Osteoblast (primary cell): ENCODE results near the gene L3MBTL1. TPM values are rescaled to one million over a fixed set of nuclear protein-coding genes. Genes with fewer than 3 reads are reported as not detected.
"Not testable (repeated sequence)": the region's sequence is repeated elsewhere in the genome, so short reads cannot be mapped to it uniquely, and the experiment has no call there.

Source experiments
- DNase-seq: peaks from one replicate; pipeline ENCODE4 v3.0.0; 2011; ENCODE audit warnings: low spot score, mixed read lengths; ENCODE audit not compliant: insufficient read length; ENCODE audit errors: missing footprints
- H2AFZ ChIP-seq: 2 replicates; pipeline ENCODE4 v1.6.0; 2011; ENCODE audit warnings: mild to moderate bottlenecking, low read length
- H3K27ac ChIP-seq: 2 replicates; pipeline ENCODE4 v1.5.1; 2011; ENCODE audit warnings: mild to moderate bottlenecking, low read depth, low read length, moderate library complexity
- H3K27me3 ChIP-seq: 2 replicates; pipeline ENCODE4 v1.6.0; 2012; ENCODE audit warnings: mild to moderate bottlenecking, control low read depth, inconsistent platforms, low read length, moderate library complexity; ENCODE audit not compliant: insufficient read depth
- H3K36me3 ChIP-seq: 2 replicates; pipeline ENCODE4 v1.5.1; 2011; ENCODE audit warnings: mild to moderate bottlenecking, low read length, control low read depth, moderate library complexity; ENCODE audit not compliant: insufficient read depth
- H3K4me1 ChIP-seq: 2 replicates; pipeline ENCODE4 v1.5.1; 2011; ENCODE audit warnings: mild to moderate bottlenecking, low read length, control low read depth, moderate library complexity; ENCODE audit not compliant: insufficient read depth
- H3K4me2 ChIP-seq: 2 replicates; pipeline ENCODE4 v1.6.0; 2011; ENCODE audit warnings: mild to moderate bottlenecking, low read length; ENCODE audit not compliant: insufficient read depth
- H3K4me3 ChIP-seq: fragments of 200-600 bp; sonication (generic); 3 replicates; pipeline ENCODE4 v1.5.1; 2012; ENCODE audit warnings: mild to moderate bottlenecking, low read length, inconsistent platforms; ENCODE audit not compliant: insufficient read depth
- H3K79me2 ChIP-seq: 2 replicates; pipeline ENCODE4 v1.6.0; 2012; ENCODE audit warnings: mild to moderate bottlenecking, low read length, control low read depth, inconsistent platforms; ENCODE audit not compliant: insufficient read depth
- H3K9me3 ChIP-seq: 2 replicates; pipeline ENCODE4 v1.5.1; 2011; ENCODE audit warnings: low read depth, low read length, control low read depth
- H4K20me1 ChIP-seq: 2 replicates; pipeline ENCODE4 v1.6.0; 2012; ENCODE audit warnings: mild to moderate bottlenecking, low read length, control low read depth; ENCODE audit not compliant: insufficient read depth
- total RNA-seq: library from RNA; depleted of rRNA; stranded (reverse); fragments of >200 nt; gene quantifications from 2 replicates; pipeline ENCODE4 v1.2.3, GENCODE V29; 2012
- TF ChIP-seq, protein P1 (sequence below): IDR thresholded peaks from 2 replicates; pipeline ENCODE4 v1.5.1; 2011; ENCODE audit warnings: mild to moderate bottlenecking, low read depth, low read length, moderate library complexity; ENCODE audit errors: extremely low read depth

Gene L3MBTL1
- total RNA-seq, 1 donor = 9.8 TPM

DNA sequence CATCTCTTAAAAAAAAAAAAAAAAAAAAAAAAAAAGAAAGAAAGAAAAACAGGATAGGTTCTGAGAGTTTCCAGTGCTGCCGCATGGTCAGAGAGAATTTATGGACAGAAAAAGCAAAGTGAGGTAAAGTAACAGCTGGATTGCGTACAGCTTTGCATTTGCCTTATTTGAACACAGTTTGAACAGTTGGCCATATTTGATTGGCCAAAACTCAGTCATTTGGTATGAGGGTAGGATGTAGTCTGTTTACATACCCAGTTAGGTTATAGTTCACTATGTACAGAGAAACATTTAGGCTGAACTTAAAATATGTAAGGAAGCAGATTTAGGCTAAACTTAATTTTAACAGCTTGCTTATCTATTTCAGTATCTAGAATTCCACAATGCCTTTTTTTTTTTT lies 17.5 kb upstream of the L3MBTL1 start:
- no peak for DNase-seq
- H3K9me3 ChIP-seq = no peaks in the 10 kb centered on the region
- no peak overlapping the region for H3K4me3 ChIP-seq
- no peaks in the 10 kb centered on the region for H3K27me3 ChIP-seq
- H3K27ac ChIP-seq = no peak overlapping the region
- no peak overlapping the region for H2AFZ ChIP-seq
- H4K20me1 ChIP-seq = no peaks in the 10 kb centered on the region
- no peaks in the 10 kb centered on the region for H3K4me1 ChIP-seq
- no peaks in the 10 kb centered on the region for H3K79me2 ChIP-seq
- H3K36me3 ChIP-seq = no peaks in the 10 kb centered on the region
- TF ChIP-seq, protein P1, sequence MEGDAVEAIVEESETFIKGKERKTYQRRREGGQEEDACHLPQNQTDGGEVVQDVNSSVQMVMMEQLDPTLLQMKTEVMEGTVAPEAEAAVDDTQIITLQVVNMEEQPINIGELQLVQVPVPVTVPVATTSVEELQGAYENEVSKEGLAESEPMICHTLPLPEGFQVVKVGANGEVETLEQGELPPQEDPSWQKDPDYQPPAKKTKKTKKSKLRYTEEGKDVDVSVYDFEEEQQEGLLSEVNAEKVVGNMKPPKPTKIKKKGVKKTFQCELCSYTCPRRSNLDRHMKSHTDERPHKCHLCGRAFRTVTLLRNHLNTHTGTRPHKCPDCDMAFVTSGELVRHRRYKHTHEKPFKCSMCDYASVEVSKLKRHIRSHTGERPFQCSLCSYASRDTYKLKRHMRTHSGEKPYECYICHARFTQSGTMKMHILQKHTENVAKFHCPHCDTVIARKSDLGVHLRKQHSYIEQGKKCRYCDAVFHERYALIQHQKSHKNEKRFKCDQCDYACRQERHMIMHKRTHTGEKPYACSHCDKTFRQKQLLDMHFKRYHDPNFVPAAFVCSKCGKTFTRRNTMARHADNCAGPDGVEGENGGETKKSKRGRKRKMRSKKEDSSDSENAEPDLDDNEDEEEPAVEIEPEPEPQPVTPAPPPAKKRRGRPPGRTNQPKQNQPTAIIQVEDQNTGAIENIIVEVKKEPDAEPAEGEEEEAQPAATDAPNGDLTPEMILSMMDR = no peak
- H3K4me2 ChIP-seq = no peak overlapping the region

DNA sequence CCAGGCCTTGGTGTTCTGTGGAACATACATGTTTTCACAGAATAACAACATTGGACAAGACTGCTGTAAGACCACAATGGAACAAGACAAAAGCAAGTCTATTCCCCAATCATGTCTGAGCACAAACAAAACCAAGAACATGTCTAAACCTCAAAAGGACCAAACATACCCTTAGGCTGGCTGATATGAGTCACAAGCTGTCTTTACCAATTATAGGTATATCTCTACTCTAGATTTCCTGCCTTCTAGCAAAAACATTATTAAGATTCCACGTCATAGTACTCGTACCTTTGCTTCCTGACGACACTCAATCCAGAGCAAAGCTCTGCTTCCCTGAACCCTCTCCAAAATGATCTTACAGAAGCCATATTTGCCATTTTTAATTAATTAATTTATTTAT lies 15.4 kb upstream of the L3MBTL1 start:
- H3K27me3 ChIP-seq = no peaks in the 10 kb centered on the region
- TF ChIP-seq, protein P1 = no peak
- no peaks in the 10 kb centered on the region for H4K20me1 ChIP-seq
- no peaks in the 10 kb centered on the region for H3K4me1 ChIP-seq
- no peak overlapping the region for H2AFZ ChIP-seq
- no peak overlapping the region for H3K4me2 ChIP-seq
- H3K9me3 ChIP-seq = no peaks in the 10 kb centered on the region
- DNase-seq = no peak
- no peak overlapping the region for H3K4me3 ChIP-seq
- H3K36me3 ChIP-seq = no peaks in the 10 kb centered on the region
- no peaks in the 10 kb centered on the region for H3K79me2 ChIP-seq
- H3K27ac ChIP-seq = no peak overlapping the region

DNA sequence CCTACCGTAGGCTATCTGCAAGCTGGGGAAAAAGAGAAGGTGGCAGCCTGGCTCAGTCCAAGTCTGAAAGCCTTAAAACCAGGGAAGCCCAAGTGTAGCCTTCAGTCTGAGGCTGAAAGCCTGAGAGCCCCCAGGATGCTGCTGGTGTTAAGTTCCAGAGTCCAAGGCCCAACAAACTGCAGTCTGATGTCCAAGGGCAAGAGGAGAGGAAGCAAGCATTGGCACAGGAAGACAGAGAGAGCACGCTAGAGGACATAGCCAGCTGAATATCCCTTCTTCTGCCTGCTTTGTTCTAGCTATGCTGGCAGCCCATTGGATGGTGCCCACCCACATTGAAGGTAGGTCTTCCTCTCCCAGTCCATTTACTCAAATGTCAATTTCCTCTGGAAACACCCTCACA lies 12.1 kb upstream of the L3MBTL1 start:
- Histone ChIP-seq H3K79me2 (no peaks in the 10 kb centered on the region), H3K27ac (no peak overlapping the region), H4K20me1 (no peaks in the 10 kb centered on the region), H3K9me3 (no peaks in the 10 kb centered on the region), H3K4me2 (no peak overlapping the region), H3K4me1 (no peaks in the 10 kb centered on the region), H2AFZ (no peak overlapping the region), H3K4me3 (no peak overlapping the region), H3K36me3 (no peaks in the 10 kb centered on the region), H3K27me3 (no peaks in the 10 kb centered on the region)
- TF ChIP-seq, protein P1 = no peak
- DNase-seq = no peak

DNA sequence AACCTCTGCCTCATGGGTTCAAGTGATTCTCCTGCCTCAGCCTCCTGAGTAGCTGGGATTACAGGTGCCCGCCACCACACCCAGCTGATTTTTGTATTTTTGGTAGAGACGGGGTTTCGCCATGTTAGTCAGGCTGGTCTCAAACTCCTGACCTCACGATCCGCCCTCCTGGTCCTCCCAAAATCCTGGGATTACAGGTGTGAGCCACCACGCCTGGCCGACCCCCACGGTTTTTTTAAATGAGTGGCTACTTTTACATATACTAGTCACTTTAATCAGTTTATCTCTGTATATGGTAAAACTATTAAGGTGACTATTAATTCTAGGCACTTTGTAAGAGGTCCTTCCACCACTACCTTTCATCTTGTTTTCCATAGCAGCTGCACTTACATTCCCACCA lies 5.5 kb upstream of the L3MBTL1 start:
- not testable (repeated sequence) for H3K4me1 ChIP-seq, H3K9me3 ChIP-seq, H2AFZ ChIP-seq, H3K4me2 ChIP-seq, H3K36me3 ChIP-seq, DNase-seq, H3K27ac ChIP-seq, H4K20me1 ChIP-seq, H3K4me3 ChIP-seq, H3K79me2 ChIP-seq
- H3K27me3 ChIP-seq = peaks cover 25% of the 10 kb centered on the region
